CD4-positive, alpha-beta T cell treated with Interferon gamma for 1 hour (primary cell): ENCODE measurements around the gene KANSL1.
"Not testable (repeated sequence)": the region's sequence is repeated elsewhere in the genome, so short reads cannot be mapped to it uniquely, and the experiment has no call there.

Source experiments
- DNase-seq: peaks from one replicate; pipeline ENCODE4 v3.0.0-alpha.2; 2020

KANSL1 gene

DNA sequence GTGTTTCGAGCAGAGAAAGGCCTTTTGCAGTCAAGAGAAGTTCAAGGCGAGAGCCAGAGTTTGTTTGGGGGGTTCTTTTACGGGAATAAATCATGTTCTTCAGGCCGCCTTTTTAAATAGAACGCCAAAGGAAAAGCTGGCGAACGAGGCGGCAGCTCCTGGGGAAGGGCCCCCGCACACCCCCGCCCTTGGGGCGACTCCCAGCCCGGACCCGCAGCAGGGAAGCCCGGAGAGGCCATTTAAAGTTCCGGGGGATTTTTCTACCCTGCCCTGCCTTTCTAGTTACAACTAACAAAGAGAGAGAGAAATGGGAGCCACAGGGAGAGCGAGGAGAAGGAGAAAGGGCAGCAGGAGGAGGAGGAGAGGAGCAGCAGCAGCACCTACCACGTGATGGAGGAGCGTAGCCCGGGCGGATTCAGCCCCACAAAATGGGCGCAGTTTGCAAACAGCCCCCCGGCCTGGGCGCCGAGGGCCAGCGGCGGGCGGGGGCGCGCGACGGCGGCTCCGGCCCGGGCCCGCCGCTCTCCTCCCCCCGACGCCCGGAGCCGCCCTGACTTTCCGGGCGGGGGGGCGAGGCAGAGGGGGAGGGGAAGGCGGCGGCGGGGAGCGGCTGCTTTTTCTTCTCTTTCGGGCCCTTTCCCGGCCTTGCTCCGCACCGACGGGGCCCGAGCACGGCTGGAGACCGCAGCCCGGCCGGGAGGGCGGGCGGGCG lies 634 bp downstream of the KANSL1 start:
- DNase-seq: peak; percentile 75

DNA sequence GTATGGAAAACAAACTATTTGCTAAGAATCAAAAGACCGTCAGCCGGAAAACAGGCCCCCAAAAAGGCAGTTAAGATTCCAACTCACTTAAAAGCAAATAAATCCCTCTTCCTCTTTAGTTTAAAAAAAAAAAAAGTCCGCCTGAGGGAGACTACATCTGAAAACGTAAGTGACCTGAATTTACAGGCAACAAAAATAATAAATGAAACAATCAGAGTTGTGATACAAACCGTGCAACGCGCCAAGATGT lies 1.1 kb downstream of the KANSL1 start:
- no peak for DNase-seq

DNA sequence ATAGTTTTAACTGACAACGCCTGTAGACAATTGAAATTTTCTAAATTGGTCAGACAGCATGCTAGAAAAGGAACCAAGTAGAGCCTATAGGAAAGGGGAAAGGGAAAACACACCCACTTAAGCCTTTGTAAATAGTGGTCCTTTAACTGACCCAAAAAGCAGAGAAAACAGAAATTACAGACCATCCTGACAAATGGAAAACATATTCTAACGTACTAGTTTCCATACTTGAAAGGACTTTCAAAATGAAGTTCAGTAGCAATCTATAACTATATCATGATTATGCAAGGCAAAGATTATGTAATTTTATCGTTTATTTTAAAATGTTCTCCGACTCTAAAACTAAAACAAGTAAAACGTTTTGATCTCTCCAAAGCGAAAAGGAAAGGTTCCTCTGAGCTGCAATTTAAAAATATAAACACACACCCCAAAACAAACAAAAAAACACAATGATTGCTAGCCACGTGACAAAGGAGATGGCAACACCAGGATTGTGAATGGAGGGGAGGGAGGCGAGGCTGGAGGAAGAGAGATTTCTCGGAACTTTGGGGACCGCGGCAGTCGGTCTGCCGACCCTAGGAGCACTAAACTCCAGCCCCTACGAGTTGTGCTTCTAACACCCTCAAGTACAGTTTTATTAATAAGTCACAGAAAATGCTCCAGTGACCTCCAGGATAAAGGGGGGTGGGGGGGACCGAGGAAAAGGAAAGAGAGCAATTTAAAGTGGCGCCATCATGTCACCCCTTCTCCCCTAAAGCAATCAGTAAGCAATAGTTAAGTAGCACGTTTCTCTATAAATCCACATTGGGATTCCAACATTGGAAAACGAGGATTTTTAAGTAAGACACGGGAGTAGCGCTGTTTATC lies 1.7 kb downstream of the KANSL1 start:
- DNase-seq: peak; percentile 45

DNA sequence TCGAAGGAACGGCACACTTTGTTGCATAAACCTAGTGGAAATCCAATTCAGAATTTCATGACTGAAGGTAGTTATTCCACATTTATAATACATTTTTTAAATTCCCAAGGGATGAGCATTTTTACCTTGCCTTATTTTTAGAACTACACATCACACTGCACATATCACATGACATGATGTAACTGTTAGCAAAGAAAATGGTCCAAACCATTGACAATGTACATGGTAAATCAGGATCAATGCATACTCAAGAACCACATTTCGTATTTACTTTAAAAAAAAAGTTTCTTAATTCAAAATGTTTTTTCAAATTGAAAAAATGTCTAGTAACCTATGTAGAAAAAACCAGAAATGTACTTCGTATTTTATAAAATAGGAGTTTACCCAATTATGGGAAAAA lies 2.5 kb downstream of the KANSL1 start:
- DNase-seq: no peak

DNA sequence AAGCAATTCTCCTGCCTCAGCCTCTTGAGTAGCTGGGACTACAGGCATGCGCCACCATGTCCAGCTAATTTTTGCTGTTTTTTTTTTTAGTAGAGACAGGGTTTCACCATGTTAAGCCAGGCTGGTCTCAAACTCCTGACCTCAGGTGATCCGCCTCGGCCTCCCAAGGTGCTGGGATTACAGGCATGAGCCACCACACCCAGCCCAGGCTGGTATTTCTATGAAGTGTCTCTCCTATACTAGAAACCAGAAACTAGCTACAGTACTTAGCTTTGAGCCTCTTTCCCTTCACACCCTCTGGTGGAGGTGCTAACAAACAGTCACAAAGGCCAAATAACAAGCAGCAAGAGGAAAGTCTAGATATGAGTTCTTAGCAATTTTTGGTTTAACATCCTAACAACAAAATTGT lies 6.4 kb downstream of the KANSL1 start:
- DNase-seq: peak; percentile 39

DNA sequence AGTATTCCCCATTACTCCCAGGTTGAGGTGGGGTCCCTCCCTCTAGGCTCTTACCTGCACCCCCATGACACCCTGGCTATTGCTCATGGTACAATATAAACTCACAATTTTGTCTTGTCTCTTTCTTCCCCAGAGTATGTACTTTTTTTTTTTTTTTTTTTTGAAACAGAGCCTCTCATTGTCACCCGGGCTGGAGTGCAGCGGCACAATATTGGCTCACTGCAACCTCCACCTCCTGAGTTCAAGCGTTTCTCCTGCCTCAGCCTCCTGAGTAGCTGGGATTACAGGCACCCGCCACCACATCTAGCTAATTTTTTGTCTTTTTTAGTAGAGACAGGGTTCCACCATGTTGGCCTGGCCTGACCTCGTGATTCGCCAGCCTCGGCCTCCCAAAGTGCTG lies 8.5 kb downstream of the KANSL1 start:
- no peak for DNase-seq

DNA sequence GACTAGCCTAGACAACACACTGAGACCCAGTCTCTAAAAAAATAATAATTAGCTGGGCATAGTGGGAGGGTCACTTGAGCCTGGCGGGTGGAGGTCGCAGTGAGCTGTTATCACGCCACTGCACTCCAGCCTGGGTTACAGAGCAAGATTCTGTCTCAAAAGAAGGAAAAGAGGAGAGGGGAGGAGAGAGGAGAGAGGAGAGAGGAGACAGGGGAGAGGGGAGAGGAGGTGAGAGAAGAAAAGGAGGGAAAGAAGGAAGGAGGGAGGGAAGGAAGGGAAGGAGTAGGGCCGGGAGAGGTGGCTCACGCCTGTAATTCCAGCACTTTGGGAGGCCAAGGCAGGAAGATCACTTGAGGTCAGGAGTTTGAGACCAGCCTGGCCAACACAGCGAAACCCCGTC lies 9.8 kb downstream of the KANSL1 start:
- DNase-seq: not testable (repeated sequence)

DNA sequence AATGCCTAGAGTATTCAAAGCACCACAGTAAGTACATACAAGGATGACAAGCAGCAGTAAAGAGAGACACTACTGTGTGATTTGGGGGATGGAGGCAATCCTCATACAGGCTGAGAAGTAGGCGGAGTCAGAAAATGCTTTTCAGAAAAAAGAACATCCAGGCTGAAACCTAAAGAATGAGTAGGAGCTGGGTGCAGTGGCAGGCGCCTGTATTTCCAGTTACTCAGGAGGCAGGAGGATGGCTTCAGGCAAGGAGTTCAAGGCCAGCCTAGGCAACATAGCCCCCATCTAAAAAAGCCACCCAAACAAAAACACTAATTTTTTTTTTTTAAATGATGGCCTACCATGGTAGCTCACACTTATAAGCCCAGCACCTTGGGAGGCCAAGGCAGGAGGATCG lies 10.3 kb downstream of the KANSL1 start:
- DNase-seq: no peak

DNA sequence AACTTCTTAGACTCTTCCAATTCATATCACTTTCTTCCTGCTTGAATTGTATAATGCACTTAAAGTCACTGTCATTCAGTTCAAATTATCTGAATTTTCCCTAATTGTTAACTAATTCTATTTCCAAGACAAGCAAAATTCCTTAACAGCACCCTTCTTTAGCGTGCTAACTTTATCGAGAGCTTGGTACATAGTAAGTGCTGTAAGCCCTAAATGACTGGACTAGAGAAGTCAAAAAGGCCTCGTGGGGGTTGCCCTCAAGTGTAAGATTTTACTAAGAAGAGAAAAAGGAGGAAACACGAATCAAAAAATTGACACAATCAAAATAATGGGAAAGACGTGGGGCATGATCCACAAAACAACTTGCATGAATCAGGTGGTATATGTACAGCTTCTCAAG lies 11.3 kb downstream of the KANSL1 start:
- DNase-seq: no peak

DNA sequence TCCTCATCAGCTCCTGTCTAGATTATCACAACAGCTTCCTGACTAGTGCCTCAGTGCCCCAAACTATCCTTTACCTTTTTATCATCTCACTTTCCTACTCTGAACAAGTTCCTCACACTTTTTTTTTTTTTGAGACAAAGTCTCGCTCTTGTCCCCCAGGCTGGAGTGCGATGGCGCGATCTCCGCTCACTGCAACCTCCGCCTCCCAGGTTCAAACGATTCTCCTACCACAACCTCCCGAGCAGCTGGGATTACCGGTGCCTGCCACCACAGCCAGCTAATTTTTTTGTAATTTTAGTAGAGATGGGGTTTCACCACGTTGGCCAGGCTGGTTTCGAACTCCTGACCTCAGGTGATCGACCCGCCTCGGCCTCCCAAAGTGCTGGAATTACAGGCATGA lies 11.9 kb downstream of the KANSL1 start:
- not testable (repeated sequence) for DNase-seq

DNA sequence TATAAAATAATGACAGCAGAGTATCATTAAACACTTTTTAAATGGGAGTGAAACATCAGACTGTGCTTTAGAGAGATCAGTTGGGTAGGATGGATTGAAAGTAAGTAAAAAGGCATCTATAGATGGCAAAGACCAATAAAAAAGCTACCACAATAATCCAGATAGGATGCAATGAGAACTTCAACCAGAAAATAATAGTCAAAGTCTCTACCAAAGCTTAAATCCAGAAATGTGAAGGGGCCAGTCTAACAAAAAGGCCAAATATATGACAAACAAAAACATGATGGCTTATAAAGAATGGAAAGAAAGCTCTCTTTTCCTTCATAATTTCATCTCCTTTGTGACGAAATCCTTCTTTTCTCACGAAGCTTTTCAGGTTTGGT lies 12.3 kb downstream of the KANSL1 start:
- no peak for DNase-seq

DNA sequence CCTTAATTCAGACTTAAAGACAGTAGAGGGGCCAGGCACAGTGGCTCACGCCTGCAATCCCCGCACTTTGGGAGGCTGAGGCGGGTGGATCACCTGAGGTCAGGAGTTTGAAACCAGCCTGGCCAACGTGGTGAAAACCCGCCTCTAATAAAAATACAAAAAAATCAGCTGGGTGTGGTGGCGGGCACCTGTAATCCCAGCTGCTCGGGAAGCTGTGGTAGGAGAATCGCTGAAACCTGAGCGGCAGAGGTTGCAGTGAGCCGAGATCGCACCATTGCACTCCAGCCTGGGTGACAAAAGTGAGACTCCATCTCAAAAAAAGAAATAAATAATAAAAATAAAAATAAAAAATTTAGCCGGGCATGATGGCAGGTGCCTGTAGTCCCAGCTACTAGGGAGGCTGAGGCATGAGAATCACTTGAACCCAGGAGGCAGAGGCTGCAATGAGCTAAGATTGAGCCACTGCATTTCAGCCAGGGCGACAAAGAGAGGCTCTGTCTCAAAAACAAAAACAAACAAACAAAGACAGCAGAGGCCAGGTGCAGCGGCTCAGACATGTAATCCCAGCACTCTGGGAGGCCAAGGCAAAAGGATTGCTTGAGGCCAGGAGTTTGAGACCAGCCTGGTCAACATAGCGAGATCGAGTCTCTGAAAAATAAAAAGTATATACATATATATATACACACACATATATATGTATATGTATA lies 12.9 kb downstream of the KANSL1 start:
- DNase-seq: not testable (repeated sequence)

DNA sequence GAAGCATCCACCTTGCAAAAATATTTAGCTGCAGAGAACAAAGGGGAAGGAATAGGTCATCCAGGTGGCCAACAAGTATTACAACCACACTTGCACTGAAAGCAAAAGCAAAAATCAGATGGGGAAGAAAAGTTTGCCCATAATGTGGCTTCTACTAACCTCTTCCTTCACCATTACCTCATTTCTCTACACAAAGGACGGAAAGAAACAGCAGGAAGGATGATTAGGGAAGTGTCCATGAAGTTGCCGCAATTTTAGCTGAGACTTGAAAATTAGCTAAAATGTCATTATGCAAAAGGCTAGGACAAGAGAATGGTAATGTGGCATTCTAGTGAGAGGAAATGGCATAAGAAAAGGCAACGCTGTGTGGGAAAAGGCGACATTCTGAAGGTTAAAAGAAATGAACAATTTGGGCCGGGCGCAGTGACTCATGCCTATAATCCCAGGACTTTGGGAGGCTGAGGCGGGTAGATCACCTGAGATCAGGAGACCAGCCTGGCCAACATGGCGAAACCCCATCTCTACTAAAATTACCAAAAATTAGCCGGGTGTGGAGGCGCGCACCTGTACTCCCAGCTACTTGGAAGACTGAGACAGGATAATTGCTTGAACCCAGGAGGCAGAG lies 13.7 kb downstream of the KANSL1 start:
- no peak for DNase-seq

DNA sequence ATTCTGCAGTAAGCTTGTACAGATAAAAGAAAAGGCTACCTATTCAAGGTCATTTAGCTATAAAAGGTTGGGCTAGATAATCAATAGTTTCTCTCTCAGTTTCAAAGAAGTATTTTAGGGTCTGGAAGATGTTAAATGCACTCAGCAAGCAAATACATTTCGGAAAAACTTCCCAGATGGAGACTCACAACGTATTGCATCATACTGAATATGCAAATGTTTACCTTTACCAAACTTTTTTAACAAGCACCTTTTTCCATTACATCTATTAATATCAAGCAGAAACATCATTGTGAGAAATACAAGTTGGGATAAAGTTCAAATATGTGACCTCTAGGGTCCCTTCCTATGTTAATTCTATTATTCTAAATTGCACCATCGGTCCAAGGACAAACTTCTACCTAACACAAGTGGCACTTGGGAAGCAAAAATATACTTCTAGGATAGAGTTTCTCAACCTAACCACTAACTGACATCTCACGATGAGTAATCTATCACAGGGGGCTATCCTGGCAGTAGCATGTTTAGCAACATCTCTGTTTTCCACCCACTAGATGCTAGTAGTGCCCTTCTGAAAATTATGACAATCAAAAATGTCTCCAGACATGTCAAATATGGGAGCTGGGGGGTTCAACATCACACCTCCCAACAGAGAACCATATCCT lies 14.5 kb downstream of the KANSL1 start:
- DNase-seq: no peak

DNA sequence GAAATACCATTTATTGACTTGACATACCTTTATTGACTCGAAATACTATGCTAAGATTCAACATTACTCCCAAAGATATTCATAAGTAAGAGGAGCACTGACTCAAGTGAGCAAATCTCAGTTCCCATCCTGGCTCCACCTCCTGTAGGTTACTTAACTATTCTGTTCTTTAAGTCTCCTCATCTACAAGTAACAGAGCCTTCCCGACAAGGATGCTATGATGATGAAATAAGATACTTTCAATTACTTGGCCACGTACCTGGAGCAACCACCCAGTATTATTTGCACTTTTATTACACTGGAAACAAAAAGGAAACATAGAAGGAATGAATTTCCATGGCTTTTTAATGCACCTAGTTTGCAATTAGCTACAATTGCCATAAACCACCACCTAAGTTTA lies 16.3 kb downstream of the KANSL1 start:
- no peak for DNase-seq

DNA sequence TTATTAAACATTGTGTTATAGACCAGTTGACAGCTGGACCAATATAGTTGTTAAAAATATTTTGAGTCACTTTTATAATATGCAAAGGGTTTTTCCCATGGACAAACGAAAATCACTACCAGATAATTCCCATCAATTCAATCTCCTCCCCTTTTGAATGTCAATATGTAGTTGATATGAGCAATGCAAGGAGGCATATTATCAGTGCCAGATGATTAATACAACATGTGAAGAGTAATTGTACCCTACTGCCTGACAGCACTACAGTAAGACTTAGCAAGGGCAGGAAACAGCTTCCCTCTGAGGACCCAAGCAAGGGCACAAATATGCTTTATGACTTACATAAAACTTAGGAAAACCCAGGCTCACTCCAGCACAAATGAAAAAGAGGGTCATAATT lies 17.3 kb downstream of the KANSL1 start:
- no peak for DNase-seq

DNA sequence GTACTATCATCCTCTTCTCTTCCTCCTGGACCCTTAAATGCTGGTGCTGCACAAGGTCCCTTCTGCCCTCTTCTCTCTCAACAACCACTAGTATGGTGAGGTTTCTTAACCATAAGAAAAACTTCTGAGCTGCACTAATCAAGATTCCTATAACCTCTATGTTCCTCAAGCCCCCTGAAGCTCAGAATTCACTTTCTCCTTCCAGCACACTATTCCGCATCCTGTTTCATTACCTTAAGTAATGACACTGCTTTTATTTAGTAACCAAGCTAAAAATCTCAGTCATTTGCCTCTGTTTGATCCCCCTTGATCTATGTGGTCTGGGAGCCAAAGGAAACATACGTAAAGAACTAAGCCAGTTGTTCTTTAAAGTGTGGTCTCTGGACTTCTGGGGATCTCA lies 20.1 kb downstream of the KANSL1 start:
- no peak for DNase-seq

DNA sequence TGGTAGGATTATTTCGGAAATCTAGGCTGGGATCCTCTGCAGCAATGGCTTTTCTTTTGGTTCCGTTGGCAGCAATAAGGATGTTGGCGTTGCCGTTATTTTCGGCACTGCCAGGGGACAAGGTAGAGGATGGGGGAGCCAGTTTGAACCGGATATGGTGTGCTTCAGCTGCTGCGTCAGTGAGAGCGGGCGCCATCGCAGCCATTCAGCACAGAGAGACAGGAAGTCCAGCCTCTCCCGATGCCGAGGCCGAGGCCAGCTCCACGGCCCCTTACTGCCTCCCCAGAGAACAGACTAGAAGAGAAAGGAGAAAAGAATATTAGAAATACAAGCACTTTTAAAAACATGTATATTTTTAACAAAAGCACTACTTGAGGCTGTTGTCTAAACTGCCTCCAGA lies 21.3 kb downstream of the KANSL1 start:
- DNase-seq: no peak

DNA sequence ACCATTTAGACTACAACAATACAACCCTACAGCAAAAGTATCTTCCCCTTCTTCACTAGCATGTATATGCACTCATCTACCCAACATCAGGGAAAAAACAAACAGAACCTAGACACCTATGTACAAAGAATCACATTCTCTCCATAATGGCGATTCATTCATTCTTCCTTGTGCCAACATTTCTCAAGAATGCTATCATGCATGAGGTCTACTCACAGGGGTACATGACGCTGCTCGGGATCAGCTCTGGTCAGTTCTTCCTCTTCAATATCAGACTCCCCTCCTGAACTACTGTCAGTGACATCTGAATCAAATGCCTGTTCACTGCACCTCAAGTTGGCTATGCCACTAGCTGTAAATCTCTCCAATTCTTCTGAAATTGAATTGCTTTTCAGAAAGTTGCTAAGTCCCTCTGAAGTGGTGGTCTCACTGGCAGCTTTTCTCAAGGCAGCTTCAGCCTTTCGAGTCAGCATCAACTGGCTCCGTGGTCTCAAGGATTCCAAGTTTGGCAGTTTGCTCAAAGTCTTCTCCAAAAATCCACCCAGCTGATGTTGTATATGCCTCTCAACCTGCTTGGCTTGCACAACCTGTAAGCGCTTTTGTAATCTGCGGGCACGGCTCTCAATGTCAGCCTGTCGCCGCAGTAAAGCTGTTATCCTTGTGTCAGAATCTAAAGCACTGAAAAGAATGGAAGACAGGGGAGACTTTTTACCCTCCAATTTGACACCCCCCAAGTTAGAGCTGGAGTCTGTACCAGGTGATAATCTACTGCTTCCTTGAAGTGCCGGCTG lies 22.4 kb downstream of the KANSL1 start:
- DNase-seq: no peak

DNA sequence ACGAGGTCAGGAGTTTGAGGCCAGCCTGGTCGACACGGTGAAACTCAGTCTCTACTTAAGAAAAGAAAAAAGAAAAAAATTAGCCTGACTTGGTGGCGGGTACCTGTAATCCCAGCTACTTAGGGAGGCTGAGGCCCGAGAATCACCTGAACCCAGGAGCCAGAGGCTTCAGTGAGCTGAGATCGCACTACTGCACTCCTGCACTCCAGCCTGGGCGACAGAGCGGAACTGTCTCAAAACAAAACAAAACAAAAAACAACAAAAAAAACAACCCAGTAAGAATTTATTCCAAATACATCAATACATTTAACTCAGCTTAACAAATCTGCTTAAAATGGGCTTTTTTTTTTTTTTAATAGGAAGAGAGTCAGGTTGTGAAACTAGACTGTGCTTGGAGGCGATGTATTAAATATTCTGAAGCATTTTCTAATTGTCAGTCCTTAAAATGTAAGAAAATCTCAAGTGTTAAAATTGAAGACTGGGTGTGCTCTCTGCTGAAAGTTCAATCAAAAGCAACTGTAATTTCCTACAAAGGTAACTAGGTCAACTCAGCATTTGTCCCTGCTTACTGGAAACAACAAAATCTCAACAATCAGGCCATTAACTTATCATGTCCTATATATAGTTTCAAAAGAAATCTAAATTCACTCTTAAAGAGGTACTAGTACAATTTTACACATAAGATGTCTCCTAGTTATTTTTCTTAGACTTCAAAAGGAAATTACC lies 23.2 kb downstream of the KANSL1 start:
- no peak for DNase-seq

DNA sequence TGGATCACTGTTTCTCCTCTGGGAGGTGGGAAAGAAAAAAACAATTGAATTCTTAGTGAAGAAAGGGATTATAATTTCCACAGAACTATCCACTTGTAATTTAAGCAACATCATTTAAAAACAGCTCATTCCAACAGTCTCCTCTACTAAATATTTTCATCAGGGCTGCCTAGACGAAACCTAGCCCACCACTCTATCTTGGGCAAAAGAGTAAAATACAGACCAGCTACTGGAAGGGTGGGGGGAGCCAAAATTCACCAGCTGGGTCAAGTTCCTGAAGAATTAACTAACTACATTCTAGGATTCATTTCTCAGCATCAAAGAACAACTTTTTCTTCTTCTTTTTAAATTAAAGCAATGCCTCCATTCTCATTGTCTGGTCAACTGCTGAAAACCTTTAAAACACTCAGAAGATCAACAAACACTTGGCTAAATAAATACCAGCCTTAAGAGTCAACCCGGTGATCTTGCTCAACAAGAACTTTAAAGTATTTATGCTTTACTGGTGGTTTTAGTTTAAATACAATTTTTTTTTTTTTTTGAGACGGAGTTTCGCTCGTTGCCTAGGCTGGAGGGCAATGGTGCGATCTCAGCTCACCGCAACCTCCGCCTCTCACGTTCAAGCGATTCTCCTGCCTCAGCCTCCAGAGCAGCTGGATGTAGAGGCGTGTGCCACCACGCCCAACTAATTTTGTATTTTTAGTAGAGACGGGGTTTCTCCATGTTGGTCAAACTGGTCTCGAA lies 25.2 kb downstream of the KANSL1 start:
- no peak for DNase-seq
